Fibroblast of lung (primary cell): ENCODE measurements around the gene FAF2. TPM values are rescaled to one million over a fixed set of nuclear protein-coding genes. Genes with fewer than 3 reads are reported as not detected.

Experiments
- DNase-seq, 2 donors: peaks; one replicate each; pipeline versions ENCODE4 v3.0.0 to v3.0.0-alpha.2; 2010; ENCODE audit warnings: low read depth in 2 of 2
- H2AFZ ChIP-seq: 2 replicates; pipeline ENCODE4 v1.5.1; 2012; ENCODE audit warnings: low read length, control low read depth, inconsistent platforms
- H3K27ac ChIP-seq: 2 replicates; pipeline ENCODE4 v1.5.1; 2011; ENCODE audit warnings: low read length, control low read depth; ENCODE audit not compliant: insufficient read depth
- H3K27me3 ChIP-seq: 2 replicates; pipeline ENCODE4 v1.5.1; 2011; ENCODE audit warnings: mild to moderate bottlenecking, low read length; ENCODE audit not compliant: control insufficient read depth, insufficient read depth
- H3K36me3 ChIP-seq: 2 replicates; pipeline ENCODE4 v1.5.1; 2011; ENCODE audit warnings: low read length; ENCODE audit not compliant: control insufficient read depth, insufficient read depth
- H3K4me1 ChIP-seq: 2 replicates; pipeline ENCODE4 v1.5.1; 2011; ENCODE audit warnings: low read length; ENCODE audit not compliant: control insufficient read depth, insufficient read depth; ENCODE audit errors: extremely low read depth
- H3K4me2 ChIP-seq: 2 replicates; pipeline ENCODE4 v1.5.1; 2011; ENCODE audit warnings: low read length, control low read depth; ENCODE audit not compliant: insufficient read depth; ENCODE audit errors: extremely low read depth
- H3K4me3 ChIP-seq, 4 experiments: fragments of 200-600 bp in 1 of 4; sonication (generic) in 1 of 4; replicated peaks in 1 of 4; 2 replicates each; pipeline ENCODE4 v1.5.1; 2011 to 2016; ENCODE audit warnings: low read length in 4 of 4, low read depth in 3 of 4, mild to moderate bottlenecking in 3 of 4, control low read depth in 2 of 4, inconsistent platforms in 1 of 4, mixed read lengths in 1 of 4; ENCODE audit not compliant: insufficient read depth in 1 of 4; ENCODE audit errors: control extremely low read depth in 1 of 4
- H3K79me2 ChIP-seq: 2 replicates; pipeline ENCODE4 v1.5.1; 2012; ENCODE audit warnings: mild to moderate bottlenecking, low read length, inconsistent platforms; ENCODE audit not compliant: control insufficient read depth, insufficient read depth
- H3K9ac ChIP-seq: 2 replicates; pipeline ENCODE4 v1.5.1; 2011; ENCODE audit warnings: mild to moderate bottlenecking, low read length, control low read depth; ENCODE audit not compliant: insufficient read depth
- H3K9me3 ChIP-seq: 2 replicates; pipeline ENCODE4 v1.5.1; 2012; ENCODE audit warnings: low read depth, low read length; ENCODE audit not compliant: control insufficient read depth, insufficient read depth
- H4K20me1 ChIP-seq: 2 replicates; pipeline ENCODE4 v1.5.1; 2011; ENCODE audit warnings: low read length; ENCODE audit not compliant: control insufficient read depth, insufficient read depth; ENCODE audit errors: extremely low read depth
- EZH2 ChIP-seq: IDR thresholded peaks from 2 replicates; pipeline ENCODE4 v1.5.1; 2012; ENCODE audit warnings: low read length, control low read depth, mild to moderate bottlenecking; ENCODE audit errors: missing control alignments
- polyA plus RNA-seq, 2 donors: library from polyadenylated mRNA; depleted of rRNA in 1 of 2; stranded (reverse) in 1 of 2; unstranded in 1 of 2; fragments of >200 nt; gene quantifications; 2 replicates each; pipeline ENCODE4 v1.2.1, GENCODE V29; 2011 to 2012; ENCODE audit warnings: missing spikeins in 1 of 2
- total RNA-seq: library from RNA; depleted of rRNA; stranded (reverse); fragments of >200 nt; gene quantifications from 2 replicates; pipeline ENCODE4 v1.2.1, GENCODE V29; 2014
- TF ChIP-seq, protein P1 (sequence below), 2 donors: IDR thresholded peaks in 1 of 2; conservative IDR thresholded peaks in 1 of 2; 1 replicate in 1 of 2; 2 replicates in 1 of 2; pipeline ENCODE4 v1.5.1; 2011 to 2012; ENCODE audit warnings: low read length in 2 of 2, control low read depth in 1 of 2, inconsistent platforms in 1 of 2, low read depth in 1 of 2, mild to moderate bottlenecking in 1 of 2

Gene FAF2
- total and polyA plus RNA-seq, 2 donors (not counting 1 experiment from before 2014, with no cell fraction given), result 38.5 to 55.5 TPM

DNA sequence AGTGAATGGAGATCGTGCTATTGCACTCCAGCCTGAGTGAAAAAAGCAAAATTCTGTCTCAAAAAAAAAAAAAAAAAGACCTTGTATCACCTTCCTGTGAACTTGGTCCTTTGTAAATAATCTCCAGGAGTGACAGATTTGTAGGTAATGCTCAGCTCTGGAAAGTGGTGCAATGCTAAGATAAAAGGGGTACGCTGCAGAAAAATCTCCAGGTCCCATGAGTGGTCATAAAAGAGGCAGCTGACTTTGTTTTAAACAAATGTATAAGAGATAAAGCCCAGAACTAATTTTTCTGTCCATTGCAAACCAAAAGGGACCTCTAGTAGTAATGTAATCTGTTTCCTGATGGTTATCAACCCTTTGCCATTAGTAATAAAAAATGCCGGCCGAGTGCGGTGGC, 55.3 kb downstream of the FAF2 start:
- no peak overlapping the region for H3K27ac ChIP-seq
- H3K4me2 ChIP-seq, result no peak overlapping the region
- DNase-seq, result no peak
- H3K36me3 ChIP-seq, result peaks cover 9% of the 10 kb centered on the region
- no peak overlapping the region for H2AFZ ChIP-seq
- no peaks in the 10 kb centered on the region for H3K79me2 ChIP-seq
- no peak overlapping the region for H3K9ac ChIP-seq
- H4K20me1 ChIP-seq, result no peaks in the 10 kb centered on the region
- H3K27me3 ChIP-seq, result no peaks in the 10 kb centered on the region
- no peak overlapping the region for H3K4me3 ChIP-seq
- no peak for TF ChIP-seq EZH2
- TF ChIP-seq, protein P1, sequence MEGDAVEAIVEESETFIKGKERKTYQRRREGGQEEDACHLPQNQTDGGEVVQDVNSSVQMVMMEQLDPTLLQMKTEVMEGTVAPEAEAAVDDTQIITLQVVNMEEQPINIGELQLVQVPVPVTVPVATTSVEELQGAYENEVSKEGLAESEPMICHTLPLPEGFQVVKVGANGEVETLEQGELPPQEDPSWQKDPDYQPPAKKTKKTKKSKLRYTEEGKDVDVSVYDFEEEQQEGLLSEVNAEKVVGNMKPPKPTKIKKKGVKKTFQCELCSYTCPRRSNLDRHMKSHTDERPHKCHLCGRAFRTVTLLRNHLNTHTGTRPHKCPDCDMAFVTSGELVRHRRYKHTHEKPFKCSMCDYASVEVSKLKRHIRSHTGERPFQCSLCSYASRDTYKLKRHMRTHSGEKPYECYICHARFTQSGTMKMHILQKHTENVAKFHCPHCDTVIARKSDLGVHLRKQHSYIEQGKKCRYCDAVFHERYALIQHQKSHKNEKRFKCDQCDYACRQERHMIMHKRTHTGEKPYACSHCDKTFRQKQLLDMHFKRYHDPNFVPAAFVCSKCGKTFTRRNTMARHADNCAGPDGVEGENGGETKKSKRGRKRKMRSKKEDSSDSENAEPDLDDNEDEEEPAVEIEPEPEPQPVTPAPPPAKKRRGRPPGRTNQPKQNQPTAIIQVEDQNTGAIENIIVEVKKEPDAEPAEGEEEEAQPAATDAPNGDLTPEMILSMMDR (conservative IDR thresholded peaks at IDR 0.05 in 1 of 2, IDR thresholded peaks at IDR 0.05 in 1 of 2; ENCODE audit: low read depth in 1 of 2, low read length in 2 of 2), result no peak
- no peaks in the 10 kb centered on the region for H3K4me1 ChIP-seq
- H3K9me3 ChIP-seq, result no peaks in the 10 kb centered on the region

GRCh38 chr5:176507911-176508310, 59.7 kb downstream of the FAF2 start:
- Histone ChIP-seq H3K9ac (no peak overlapping the region), H3K4me3 (no peak overlapping the region), H3K27me3 (no peaks in the 10 kb centered on the region), H3K4me1 (no peaks in the 10 kb centered on the region), H3K4me2 (no peak overlapping the region), H4K20me1 (no peaks in the 10 kb centered on the region), H3K9me3 (no peaks in the 10 kb centered on the region), H3K36me3 (peaks cover 2% of the 10 kb centered on the region), H3K27ac (no peak overlapping the region), H3K79me2 (no peaks in the 10 kb centered on the region), H2AFZ (no peak overlapping the region)
- no peak for DNase-seq
- TF ChIP-seq, protein P1 (conservative IDR thresholded peaks at IDR 0.05 in 1 of 2, IDR thresholded peaks at IDR 0.05 in 1 of 2; ENCODE audit: low read depth in 1 of 2, low read length in 2 of 2), result no peak
- no peak for TF ChIP-seq EZH2

DNA sequence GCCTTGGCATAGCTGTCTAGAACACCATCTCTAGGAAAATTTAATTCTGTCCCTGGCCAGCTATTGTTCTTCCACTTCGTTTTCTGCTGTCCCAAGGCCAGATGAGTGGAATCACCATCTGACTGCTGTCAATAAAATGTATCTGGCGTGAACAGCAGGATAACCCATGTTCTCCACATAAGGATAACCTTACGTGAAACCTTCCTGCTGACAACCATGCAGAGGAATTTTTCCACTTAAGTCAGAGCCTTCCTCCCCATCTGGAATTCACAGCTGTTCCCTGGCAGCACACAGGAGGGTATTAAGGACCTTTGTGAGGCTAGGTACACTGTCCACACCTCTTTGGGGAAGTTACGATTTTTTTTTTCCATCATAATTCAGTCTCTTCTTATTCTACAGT, 60.4 kb downstream of the FAF2 start:
- no peaks in the 10 kb centered on the region for H3K9me3 ChIP-seq
- TF ChIP-seq, protein P1 (conservative IDR thresholded peaks at IDR 0.05 in 1 of 2, IDR thresholded peaks at IDR 0.05 in 1 of 2; ENCODE audit: low read depth in 1 of 2, low read length in 2 of 2), result no peak
- no peak for TF ChIP-seq EZH2
- no peaks in the 10 kb centered on the region for H3K4me1 ChIP-seq
- no peaks in the 10 kb centered on the region for H4K20me1 ChIP-seq
- H3K4me3 ChIP-seq, result no peak overlapping the region
- H3K36me3 ChIP-seq, result peaks cover 2% of the 10 kb centered on the region
- DNase-seq, result peak in 1 of 2 donors; percentile 11
- no peaks in the 10 kb centered on the region for H3K79me2 ChIP-seq
- H2AFZ ChIP-seq, result no peak overlapping the region
- H3K4me2 ChIP-seq, result no peak overlapping the region
- H3K27me3 ChIP-seq, result no peaks in the 10 kb centered on the region
- H3K27ac ChIP-seq, result no peak overlapping the region
- H3K9ac ChIP-seq, result no peak overlapping the region
